HFF-Myc (cell line): ENCODE data around the gene KIRREL3.

ENCODE experiments used
- DNase-seq: peaks from one replicate; pipeline ENCODE4 v3.0.0-alpha.2; 2011; ENCODE audit warnings: low read depth; ENCODE audit errors: extremely low read depth
- H3K4me3 ChIP-seq: replicated peaks from 2 replicates; pipeline ENCODE4 v1.5.1; 2011; ENCODE audit warnings: low read depth, mild to moderate bottlenecking, control low read depth, low read length
- TF ChIP-seq, protein P1 (sequence below): IDR thresholded peaks from 2 replicates; pipeline ENCODE4 v1.5.1; 2012; ENCODE audit warnings: mild to moderate bottlenecking, low read depth, low read length, control low read depth; ENCODE audit errors: missing control alignments

The KIRREL3 gene

DNA sequence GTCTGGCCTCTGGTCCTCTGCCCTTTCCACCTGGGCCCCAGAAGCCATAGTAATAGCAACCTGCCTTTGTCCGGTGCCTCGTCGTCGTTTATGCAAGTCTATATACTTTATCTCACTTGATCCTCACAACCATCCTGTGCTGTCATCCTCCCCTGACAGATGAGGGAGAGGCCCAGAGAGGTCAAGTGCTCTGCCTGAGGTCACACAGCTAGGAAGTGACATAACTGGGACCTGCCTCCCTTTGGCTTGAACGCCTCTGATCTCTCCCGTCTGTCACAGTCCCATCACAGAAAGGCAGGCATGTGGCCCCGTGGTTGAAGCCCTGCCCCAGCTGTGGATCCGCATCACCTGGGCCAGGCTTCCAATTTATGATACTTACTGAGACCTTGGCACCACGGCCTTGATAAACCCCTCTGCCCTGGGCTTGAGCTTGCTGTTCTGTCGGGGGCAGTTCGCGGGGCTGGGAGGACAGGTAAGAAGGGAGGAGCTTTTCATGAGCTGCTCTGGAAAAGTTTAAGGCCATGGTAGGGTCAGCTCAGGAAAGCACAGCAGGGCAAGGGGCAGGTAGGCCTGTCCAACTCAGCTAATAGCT, 398.1 kb downstream of the KIRREL3 start:
- no peak for DNase-seq
- TF ChIP-seq, protein P1, sequence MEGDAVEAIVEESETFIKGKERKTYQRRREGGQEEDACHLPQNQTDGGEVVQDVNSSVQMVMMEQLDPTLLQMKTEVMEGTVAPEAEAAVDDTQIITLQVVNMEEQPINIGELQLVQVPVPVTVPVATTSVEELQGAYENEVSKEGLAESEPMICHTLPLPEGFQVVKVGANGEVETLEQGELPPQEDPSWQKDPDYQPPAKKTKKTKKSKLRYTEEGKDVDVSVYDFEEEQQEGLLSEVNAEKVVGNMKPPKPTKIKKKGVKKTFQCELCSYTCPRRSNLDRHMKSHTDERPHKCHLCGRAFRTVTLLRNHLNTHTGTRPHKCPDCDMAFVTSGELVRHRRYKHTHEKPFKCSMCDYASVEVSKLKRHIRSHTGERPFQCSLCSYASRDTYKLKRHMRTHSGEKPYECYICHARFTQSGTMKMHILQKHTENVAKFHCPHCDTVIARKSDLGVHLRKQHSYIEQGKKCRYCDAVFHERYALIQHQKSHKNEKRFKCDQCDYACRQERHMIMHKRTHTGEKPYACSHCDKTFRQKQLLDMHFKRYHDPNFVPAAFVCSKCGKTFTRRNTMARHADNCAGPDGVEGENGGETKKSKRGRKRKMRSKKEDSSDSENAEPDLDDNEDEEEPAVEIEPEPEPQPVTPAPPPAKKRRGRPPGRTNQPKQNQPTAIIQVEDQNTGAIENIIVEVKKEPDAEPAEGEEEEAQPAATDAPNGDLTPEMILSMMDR = no peak
- H3K4me3 ChIP-seq = no peak overlapping the region

DNA sequence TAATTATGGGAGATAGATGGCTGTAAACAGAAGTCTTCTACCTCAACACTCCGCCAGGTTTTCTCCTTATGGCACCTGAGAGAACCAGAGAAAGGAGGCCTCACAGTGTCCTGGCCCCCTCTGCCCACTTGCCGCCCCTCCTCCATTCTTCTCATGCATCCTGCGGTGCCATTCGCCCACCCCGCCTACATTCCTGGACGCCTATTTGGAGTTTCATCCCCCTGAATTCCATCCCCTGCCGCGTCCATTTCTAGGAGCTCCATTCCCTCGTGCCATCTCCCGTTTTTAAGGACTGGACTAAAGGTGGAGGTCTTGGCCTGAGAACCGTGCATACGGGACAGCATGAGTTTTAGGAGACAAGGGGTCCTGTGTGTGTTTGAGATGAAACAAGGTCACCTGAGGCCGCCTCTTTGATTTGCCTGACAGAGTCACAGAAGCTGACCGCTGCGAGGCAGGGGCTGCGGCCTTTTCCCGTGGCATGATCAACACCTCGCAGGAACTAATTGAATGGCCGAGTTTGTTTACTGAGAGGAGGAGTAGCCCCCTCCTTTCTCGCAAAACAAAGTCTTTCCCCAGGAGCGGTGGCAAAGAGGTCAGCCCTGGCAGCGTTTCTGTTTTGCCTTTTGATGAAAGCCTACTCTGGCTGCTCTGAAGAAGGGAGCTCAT, 398.9 kb downstream of the KIRREL3 start:
- TF ChIP-seq, protein P1 = no peak
- no peak overlapping the region for H3K4me3 ChIP-seq
- no peak for DNase-seq

DNA sequence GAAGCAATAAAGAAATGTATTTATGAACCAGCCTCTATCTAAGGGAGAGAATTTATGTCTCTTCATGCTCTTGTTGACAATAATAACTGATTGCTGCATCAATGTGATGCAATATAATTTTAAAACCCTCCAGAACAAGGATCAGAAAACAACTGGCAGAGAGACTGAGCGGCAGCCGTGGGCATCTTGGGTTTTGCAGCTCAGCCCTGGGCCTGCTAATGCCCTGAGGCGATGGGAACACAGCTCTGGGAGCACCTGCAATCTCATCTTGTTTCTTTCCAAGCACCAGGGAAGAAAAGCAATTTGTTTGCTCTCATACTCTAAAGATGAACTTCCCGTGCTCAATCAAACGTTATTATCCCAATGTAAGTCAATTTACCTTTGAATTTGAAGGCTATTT, 399.4 kb downstream of the KIRREL3 start:
- H3K4me3 ChIP-seq = no peak overlapping the region
- no peak for DNase-seq
- TF ChIP-seq, protein P1 = no peak

DNA sequence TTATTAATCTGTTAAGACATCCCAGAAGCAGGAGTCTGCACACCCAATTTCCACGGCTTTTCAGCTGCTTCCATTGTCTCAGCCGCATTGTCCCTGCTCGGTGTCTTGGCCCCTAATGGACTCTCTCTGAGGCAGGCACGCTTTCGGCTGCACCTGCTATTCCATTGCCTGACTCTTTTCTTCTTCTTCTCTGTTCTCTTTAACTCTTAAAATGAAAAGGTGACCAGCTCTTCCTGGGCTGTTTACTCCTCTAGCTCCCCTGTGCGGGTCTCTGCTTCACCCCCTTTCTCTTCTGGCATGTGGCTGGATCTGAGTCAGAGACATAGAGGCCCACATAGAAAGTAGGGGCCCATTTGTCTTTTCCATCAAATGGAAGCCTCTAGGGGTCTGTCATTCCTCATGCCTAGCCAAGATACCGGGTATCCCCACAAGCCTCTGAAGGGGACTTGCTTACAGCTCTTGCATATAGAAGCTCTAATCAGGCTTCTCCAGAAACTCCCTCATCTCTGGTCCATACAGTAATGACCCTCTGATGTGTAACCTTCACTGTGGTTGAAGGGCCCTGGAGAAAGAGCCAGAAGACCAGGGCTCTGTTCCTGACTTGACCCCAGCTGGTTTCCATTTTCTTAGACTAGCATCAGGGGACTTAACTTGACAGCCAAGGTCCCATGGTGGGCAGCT, 401.2 kb downstream of the KIRREL3 start:
- DNase-seq = no peak
- no peak overlapping the region for H3K4me3 ChIP-seq
- TF ChIP-seq, protein P1 = no peak

DNA sequence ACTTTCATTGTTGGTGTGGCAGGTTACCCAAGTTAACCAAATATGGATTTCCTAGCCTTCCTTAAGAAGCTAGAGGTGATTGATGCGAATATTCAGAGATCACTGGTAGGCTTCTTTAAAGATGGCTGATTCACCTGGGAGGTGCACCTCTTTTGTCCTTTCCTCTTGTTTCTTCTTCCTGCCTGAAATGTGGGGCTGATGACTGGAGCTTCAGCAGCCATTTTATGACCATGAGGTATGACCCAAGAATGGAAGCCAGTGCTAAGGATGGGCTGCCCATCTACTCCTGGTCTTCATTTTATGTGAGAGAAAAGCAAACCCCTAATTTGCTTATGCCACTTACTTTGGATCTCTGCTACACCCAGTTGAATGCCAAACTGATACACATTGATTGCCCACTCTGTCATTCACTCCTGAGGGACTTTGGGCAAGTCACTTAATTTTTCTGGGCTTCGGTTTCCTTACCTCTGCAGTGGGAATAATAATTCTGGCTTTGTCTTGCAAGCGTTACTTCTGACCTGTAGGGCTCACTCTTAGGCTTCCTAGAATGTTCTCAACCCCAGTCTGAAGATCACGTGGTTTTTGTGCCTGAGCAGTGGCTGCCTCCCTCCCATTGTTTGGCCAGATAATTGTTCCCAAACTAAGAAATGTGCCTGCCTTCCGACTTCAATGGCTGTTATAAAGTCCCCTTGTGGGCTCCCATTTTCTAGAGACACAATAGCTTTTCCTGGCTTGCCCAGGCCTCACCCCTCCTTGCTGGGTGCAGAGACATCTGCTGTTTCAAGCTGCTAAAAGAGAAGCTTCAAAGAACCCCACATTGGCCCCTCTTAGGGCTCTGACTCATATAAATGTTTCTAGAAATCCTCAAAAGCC, 402.0 kb downstream of the KIRREL3 start:
- TF ChIP-seq, protein P1 = no peak
- H3K4me3 ChIP-seq = no peak overlapping the region
- no peak for DNase-seq

DNA sequence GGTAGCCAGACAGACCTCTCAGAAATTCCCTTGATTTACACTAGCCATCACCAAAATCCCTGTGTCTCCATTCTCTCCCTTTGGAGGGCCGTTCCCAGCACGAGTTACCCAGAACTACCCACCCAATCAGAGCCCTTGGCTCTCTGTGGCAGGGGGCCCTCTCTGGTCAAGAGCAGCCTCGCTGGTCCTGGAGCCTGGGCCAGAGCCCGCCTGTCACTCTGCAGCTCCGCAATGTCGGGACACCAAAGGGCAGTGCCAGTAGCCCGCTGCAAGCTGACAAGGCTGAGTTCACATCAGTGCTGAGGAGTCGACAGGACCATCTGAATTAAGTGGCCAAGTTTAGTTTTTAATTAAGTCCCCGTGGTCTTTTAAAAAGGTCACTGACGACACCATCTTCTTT, 403.5 kb downstream of the KIRREL3 start:
- no peak for DNase-seq
- TF ChIP-seq, protein P1 = no peak
- H3K4me3 ChIP-seq = no peak overlapping the region
